Prostate gland (tissue), 2 donors: Measurements from ENCODE around the gene TTC29. TPM values are rescaled to one million over a fixed set of nuclear protein-coding genes. Genes with fewer than 3 reads are reported as not detected.

Experiments used
- DNase-seq: peaks from one replicate; pipeline ENCODE4 v3.0.0-alpha.2; 2019; ENCODE audit warnings: low spot score
- H3K27ac ChIP-seq, 2 donors: fragments of 200-600 bp; sonication (generic); 2 replicates each; pipeline ENCODE4 v1.5.1; 2017 to 2019
- H3K27me3 ChIP-seq: fragments of 200-600 bp; sonication (generic); replicated peaks from 2 replicates; pipeline ENCODE4 v1.5.1; 2019; ENCODE audit not compliant: insufficient read depth
- H3K36me3 ChIP-seq, 2 donors: fragments of 200-600 bp; sonication (generic); 1 replicate in 1 of 2; 2 replicates in 1 of 2; pipeline versions ENCODE4 v1.5.1 to v1.8.1; 2017 to 2019
- H3K4me1 ChIP-seq: fragments of 200-600 bp; sonication (generic); replicated peaks from 2 replicates; pipeline ENCODE4 v1.5.1; 2019
- H3K4me3 ChIP-seq, 2 donors: fragments of 200-600 bp; sonication (generic); 2 replicates each; pipeline ENCODE4 v1.5.1; 2017 to 2019
- H3K9me3 ChIP-seq: fragments of 200-600 bp; sonication (generic); 2 replicates; pipeline ENCODE4 v1.5.1; 2017
- POLR2A ChIP-seq: fragments of 450-650 bp; IDR thresholded peaks from one replicate; pipeline ENCODE4 v1.6.1; 2016; ENCODE audit warnings: antibody characterized with exemption, mild to moderate bottlenecking
- POLR2AphosphoS5 ChIP-seq: sonication (generic); formaldehyde crosslinking; IDR thresholded peaks from one replicate; pipeline ENCODE4 v1.6.1; 2017; ENCODE audit warnings: antibody characterized with exemption
- WGBS: methylation state at CpG from one replicate; pipeline ENCODE4 v1.1.5; 2018; 5-methylcytosine and 5-hydroxymethylcytosine counted together
- intact Hi-C: fragments of 100-400 bp; cut with DNase I; formaldehyde crosslinking; loops from one replicate; pipeline ENCODE4 v1.14.2; 2022
- total RNA-seq, 2 donors: library from RNA; depleted of rRNA; stranded (reverse); fragments of >200 nt; gene quantifications; one replicate each; pipeline ENCODE4 v1.1.0, GENCODE V29; 2016
- TF ChIP-seq, protein P1 (sequence below), 4 experiments: fragments of 200-600 bp in 2 of 4; fragments of 450-650 bp in 2 of 4; sonication (generic) in 2 of 4; IDR thresholded peaks; 1 replicate in 3 of 4; 2 replicates in 1 of 4; pipeline ENCODE4 v1.5.1; 2016 to 2019; ENCODE audit warnings: antibody characterized with exemption in 4 of 4, mild to moderate bottlenecking in 2 of 4, moderate library complexity in 2 of 4

Gene TTC29
- total RNA-seq, 2 donors from 2014 or later = 3.1 TPM; not detected in 1

DNA sequence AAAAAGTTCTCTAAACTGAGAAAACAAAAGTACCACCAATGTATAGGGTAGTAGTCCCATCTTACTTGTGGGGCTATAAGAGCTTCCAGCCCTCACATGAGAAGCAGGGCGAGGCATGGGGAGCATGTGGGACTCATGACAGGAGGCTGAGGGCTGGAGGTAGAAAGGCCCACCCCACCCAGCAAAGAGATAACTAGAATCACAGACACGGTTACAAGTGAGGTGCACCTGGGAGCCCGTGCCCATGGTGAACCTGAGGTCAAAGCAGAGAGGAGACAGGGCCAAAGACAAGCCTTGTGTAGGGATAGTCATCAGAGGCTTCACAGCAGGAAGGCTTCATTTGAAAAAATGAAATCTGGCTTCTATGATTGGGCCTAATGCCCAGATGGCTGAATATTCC is 55.4 kb downstream of the TTC29 start:
- Histone ChIP-seq H3K9me3 (no peaks in the 10 kb centered on the region), H3K36me3 (no peaks in the 10 kb centered on the region), H3K27ac (no peak overlapping the region), H3K4me3 (no peak overlapping the region), H3K4me1 (no peaks in the 10 kb centered on the region), H3K27me3 (no peaks in the 10 kb centered on the region)
- TF ChIP-seq POLR2A (no peak), POLR2AphosphoS5 (no peak)
- TF ChIP-seq, protein P1, sequence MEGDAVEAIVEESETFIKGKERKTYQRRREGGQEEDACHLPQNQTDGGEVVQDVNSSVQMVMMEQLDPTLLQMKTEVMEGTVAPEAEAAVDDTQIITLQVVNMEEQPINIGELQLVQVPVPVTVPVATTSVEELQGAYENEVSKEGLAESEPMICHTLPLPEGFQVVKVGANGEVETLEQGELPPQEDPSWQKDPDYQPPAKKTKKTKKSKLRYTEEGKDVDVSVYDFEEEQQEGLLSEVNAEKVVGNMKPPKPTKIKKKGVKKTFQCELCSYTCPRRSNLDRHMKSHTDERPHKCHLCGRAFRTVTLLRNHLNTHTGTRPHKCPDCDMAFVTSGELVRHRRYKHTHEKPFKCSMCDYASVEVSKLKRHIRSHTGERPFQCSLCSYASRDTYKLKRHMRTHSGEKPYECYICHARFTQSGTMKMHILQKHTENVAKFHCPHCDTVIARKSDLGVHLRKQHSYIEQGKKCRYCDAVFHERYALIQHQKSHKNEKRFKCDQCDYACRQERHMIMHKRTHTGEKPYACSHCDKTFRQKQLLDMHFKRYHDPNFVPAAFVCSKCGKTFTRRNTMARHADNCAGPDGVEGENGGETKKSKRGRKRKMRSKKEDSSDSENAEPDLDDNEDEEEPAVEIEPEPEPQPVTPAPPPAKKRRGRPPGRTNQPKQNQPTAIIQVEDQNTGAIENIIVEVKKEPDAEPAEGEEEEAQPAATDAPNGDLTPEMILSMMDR (IDR thresholded peaks at IDR 0.05) = no peak
- no peak for DNase-seq
- intact Hi-C loops = no loop called here
- 88% methylated on average over 3 of the region's 3 CpGs for WGBS

DNA sequence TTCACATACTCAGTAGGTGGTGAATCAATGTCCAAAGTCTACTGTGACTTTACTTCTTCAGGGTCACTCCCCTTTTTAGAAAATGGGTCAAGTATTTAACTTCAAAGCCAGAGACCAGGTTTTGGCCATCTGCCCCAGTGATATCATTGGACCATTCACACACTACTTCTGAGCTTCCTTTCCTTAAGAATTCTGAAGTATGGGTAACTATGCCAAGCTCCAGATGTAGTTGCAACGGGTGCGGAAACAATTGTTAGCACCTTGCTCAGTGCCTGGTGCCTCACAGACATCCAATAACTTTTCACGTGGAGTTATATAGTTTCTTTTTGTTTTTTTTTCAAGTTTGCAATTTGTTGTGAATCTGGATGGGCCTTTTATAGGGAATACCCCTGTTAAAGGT is 62.6 kb downstream of the TTC29 start:
- WGBS = 71% methylated on average over 3 of the region's 3 CpGs
- intact Hi-C loops = no loop called here
- H3K9me3 ChIP-seq = no peaks in the 10 kb centered on the region
- H3K27me3 ChIP-seq = no peaks in the 10 kb centered on the region
- DNase-seq = no peak
- TF ChIP-seq, protein P1 (IDR thresholded peaks at IDR 0.05) = no peak
- TF ChIP-seq POLR2A (no peak), POLR2AphosphoS5 (no peak)
- no peaks in the 10 kb centered on the region for H3K36me3 ChIP-seq
- H3K4me3 ChIP-seq = no peak overlapping the region
- no peak overlapping the region for H3K27ac ChIP-seq
- H3K4me1 ChIP-seq = no peaks in the 10 kb centered on the region

DNA sequence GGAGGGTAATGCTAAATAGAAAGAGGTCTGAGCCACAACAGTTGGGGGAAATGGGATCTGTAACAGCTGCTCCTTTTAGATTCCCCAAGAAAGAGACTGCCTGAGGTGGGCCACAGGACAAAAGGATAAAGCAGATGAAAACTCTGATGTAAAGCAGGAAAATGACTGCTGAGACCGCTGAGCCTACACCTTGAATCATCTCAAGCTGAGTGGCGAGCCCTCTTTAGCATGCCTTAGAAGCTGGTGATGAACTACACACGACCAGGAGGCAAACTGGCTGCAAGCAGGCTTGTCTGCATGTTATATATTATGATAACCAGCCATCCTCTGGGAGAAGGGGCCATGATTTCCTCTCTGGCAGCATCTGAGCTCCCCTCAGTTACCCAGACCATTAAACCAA is 88.4 kb downstream of the TTC29 start:
- H3K36me3 ChIP-seq = no peaks in the 10 kb centered on the region
- no peak for DNase-seq
- WGBS = 62% methylated on average over 3 of the region's 3 CpGs
- TF ChIP-seq POLR2A (no peak), POLR2AphosphoS5 (no peak)
- TF ChIP-seq, protein P1 (IDR thresholded peaks at IDR 0.05) = no peak
- H3K4me1 ChIP-seq = no peaks in the 10 kb centered on the region
- H3K4me3 ChIP-seq = no peak overlapping the region
- no peak overlapping the region for H3K27ac ChIP-seq
- H3K9me3 ChIP-seq = no peaks in the 10 kb centered on the region
- intact Hi-C loops = no loop called here
- H3K27me3 ChIP-seq = no peaks in the 10 kb centered on the region

DNA sequence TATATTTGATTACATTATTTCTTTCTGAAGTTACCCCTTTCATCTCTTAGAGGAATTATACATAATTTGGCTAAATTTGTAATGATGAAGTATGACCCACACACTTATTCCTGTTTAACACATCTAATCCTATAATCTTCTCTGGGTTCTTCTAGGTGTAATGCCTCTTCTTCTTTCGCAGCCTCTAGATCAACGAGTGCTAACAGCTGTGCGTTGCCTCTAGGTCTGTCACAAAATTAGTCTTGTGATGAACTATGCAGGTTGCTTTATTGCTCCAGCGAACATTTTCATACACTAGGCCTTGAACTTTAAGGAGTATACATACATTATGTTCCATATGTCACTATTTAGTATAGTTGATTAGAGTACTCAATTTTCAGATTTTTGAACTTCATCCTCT is 89.9 kb downstream of the TTC29 start:
- DNase-seq = no peak
- Histone ChIP-seq H3K4me3 (no peak overlapping the region), H3K36me3 (no peaks in the 10 kb centered on the region), H3K4me1 (no peaks in the 10 kb centered on the region), H3K27me3 (no peaks in the 10 kb centered on the region), H3K27ac (no peak overlapping the region), H3K9me3 (no peaks in the 10 kb centered on the region)
- intact Hi-C loops = no loop called here
- 87% methylated on average over 4 of the region's 4 CpGs for WGBS
- TF ChIP-seq POLR2A (no peak), POLR2AphosphoS5 (no peak)
- TF ChIP-seq, protein P1 (IDR thresholded peaks at IDR 0.05) = no peak

DNA sequence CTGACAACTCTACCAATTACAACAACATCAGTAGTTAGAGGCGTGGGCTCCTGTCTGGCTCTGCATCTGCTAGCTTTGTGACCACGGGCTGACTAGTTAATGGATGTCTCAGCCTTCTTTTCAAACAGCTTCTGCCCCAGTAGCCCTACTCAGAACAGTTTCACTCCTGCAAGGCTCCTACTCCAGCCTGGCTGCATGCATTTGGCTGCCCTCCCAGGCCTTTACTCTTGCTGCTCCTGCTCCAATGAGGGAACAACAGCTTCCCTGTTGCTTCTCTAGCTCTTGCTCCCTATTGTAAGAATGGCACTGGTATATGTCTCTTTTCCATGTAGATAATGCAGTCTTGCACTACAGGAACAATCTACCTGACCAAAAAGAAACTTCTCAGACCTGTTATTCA is 93.3 kb downstream of the TTC29 start:
- Histone ChIP-seq H3K27ac (no peak overlapping the region), H3K4me3 (no peak overlapping the region), H3K27me3 (no peaks in the 10 kb centered on the region), H3K4me1 (no peaks in the 10 kb centered on the region), H3K36me3 (no peaks in the 10 kb centered on the region), H3K9me3 (no peaks in the 10 kb centered on the region)
- DNase-seq = no peak
- TF ChIP-seq, protein P1 (IDR thresholded peaks at IDR 0.05) = no peak
- no peak for TF ChIP-seq POLR2AphosphoS5
- no peak for TF ChIP-seq POLR2A
- intact Hi-C loops = no loop called here
- WGBS = 66% methylated on average over 2 of the region's 2 CpGs
